GM12878 (cell line): Measurements from ENCODE around the gene HDGF. TPM values are rescaled to one million over a fixed set of nuclear protein-coding genes. Genes with fewer than 3 reads are reported as not detected.
A peak's percentile ranks its signal among the peaks of the same experiment; 100 is the strongest.

Experiments used
- ASH2L ChIP-seq: fragments of 300-600, 200-600 bp; sonication (generic); IDR thresholded peaks from 2 replicates; pipeline ENCODE4 v1.6.1; 2017; ENCODE audit warnings: low read depth, mild to moderate bottlenecking, borderline replicate concordance
- BHLHE40 ChIP-seq, 2 experiments: fragments of 450-650 bp in 1 of 2; IDR thresholded peaks; 2 replicates each; pipeline ENCODE4 v1.6.1; 2011 to 2017; ENCODE audit warnings: low read depth in 2 of 2, borderline replicate concordance in 1 of 2, improper control_type of control experiment in 1 of 2, low read length in 1 of 2, mild to moderate bottlenecking in 1 of 2
- CBX3 ChIP-seq: fragments of 200-600 bp; sonication (generic); IDR thresholded peaks from 2 replicates; pipeline ENCODE4 v1.6.1; 2016; ENCODE audit warnings: low read depth, borderline replicate concordance
- DPF2 ChIP-seq: fragments of 450-650 bp; IDR thresholded peaks from 2 replicates; pipeline ENCODE4 v1.6.1; 2017; ENCODE audit warnings: mild to moderate bottlenecking
- ESRRA ChIP-seq: IDR thresholded peaks from 2 replicates; pipeline ENCODE4 v1.6.1; 2012; ENCODE audit warnings: mild to moderate bottlenecking, low read length, improper control_type of control experiment
- FOXM1 ChIP-seq: IDR thresholded peaks from 2 replicates; pipeline ENCODE4 v1.6.1; 2012; ENCODE audit warnings: low read depth, mild to moderate bottlenecking, inconsistent platforms, low read length, moderate library complexity
- GABPA ChIP-seq: IDR thresholded peaks from 2 replicates; pipeline ENCODE4 v1.6.1; 2014; ENCODE audit warnings: antibody characterized with exemption, low read depth, mild to moderate bottlenecking, inconsistent platforms
- KLF5 ChIP-seq: fragments of 450-650 bp; IDR thresholded peaks from 2 replicates; pipeline ENCODE4 v1.6.1; 2014; ENCODE audit warnings: mild to moderate bottlenecking; ENCODE audit not compliant: partially characterized antibody
- MTA2 ChIP-seq: fragments of 450-650 bp; IDR thresholded peaks from 2 replicates; pipeline ENCODE4 v1.6.1; 2016; ENCODE audit warnings: low read depth, mild to moderate bottlenecking, moderate library complexity
- NRF1 ChIP-seq: conservative IDR thresholded peaks from 2 replicates; pipeline ENCODE4 v1.6.1; 2011; ENCODE audit warnings: mild to moderate bottlenecking, low read depth, low read length, improper control_type of control experiment
- SMC3 ChIP-seq: IDR thresholded peaks from 2 replicates; pipeline ENCODE4 v1.6.1; 2011; ENCODE audit warnings: low read length, improper control_type of control experiment, borderline replicate concordance
- SPI1 ChIP-seq: IDR thresholded peaks from 2 replicates; pipeline ENCODE4 v1.6.1; 2011; ENCODE audit warnings: low read depth, mild to moderate bottlenecking, low read length, moderate library complexity, borderline replicate concordance; ENCODE audit not compliant: insufficient read depth
- TAF1 ChIP-seq: IDR thresholded peaks from 2 replicates; pipeline ENCODE4 v1.6.1; 2011; ENCODE audit warnings: mild to moderate bottlenecking, low read depth, low read length, borderline replicate concordance
- TCF12 ChIP-seq: IDR thresholded peaks from 2 replicates; pipeline ENCODE4 v1.6.1; 2011; ENCODE audit warnings: low read depth, mild to moderate bottlenecking, low read length
- ZBED1 ChIP-seq: IDR thresholded peaks from 2 replicates; pipeline ENCODE4 v1.6.1; 2016; ENCODE audit warnings: borderline replicate concordance
- ZNF24 ChIP-seq: fragments of 450-650 bp; IDR thresholded peaks from 2 replicates; pipeline ENCODE4 v1.6.1; 2017; ENCODE audit warnings: antibody characterized with exemption, mild to moderate bottlenecking
- ZNF274 ChIP-seq: IDR thresholded peaks from one replicate; pipeline ENCODE4 v1.8.0; 2011; ENCODE audit not compliant: insufficient read length, insufficient read depth
- polyA plus RNA-seq, 11 experiments: library from polyadenylated mRNA; depleted of rRNA in 4 of 11; unstranded in 6 of 11; stranded (reverse) in 5 of 11; fragments of >200 nt; fragmentation: Nextera tagmentation in 4 of 11; fragmentation: Illumina TruSeq in 1 of 11; extraction: Ambion mirVana in 4 of 11; extraction: Trizol in 1 of 11; gene quantifications; 1 replicate in 1 of 11; 2 replicates in 10 of 11; pipeline versions ENCODE4 v1.2.1 to v1.2.3, GENCODE V29; 2011 to 2016; ENCODE audit warnings: inconsistent platforms in 2 of 11, missing spikeins in 2 of 11, low read depth in 1 of 11
- total RNA-seq, 4 experiments: library from RNA; depleted of rRNA in 3 of 4; stranded (reverse); fragments of >200 nt in 3 of 4; fragmentation: Illumina TruSeq in 1 of 4; extraction: Trizol in 1 of 4; gene quantifications; 2 replicates each; pipeline versions ENCODE4 v1.2.1 to v1.2.3, GENCODE V29; 2013 to 2021
- TF ChIP-seq, protein P1 (sequence below): IDR thresholded peaks from 2 replicates; pipeline ENCODE4 v1.6.1; 2012; ENCODE audit warnings: improper control_type of control experiment, low read depth, low read length; ENCODE audit not compliant: insufficient replicate concordance
- TF ChIP-seq, protein P2 (sequence below): fragments of 450-650 bp; IDR thresholded peaks from 2 replicates; pipeline ENCODE4 v1.6.1; 2017; ENCODE audit warnings: low read depth, mild to moderate bottlenecking, moderate library complexity
- TF ChIP-seq, protein P3 (sequence below): fragments of 450-650 bp; formaldehyde crosslinking; IDR thresholded peaks from 2 replicates; pipeline ENCODE4 v1.5.0; 2022; ENCODE audit warnings: mild to moderate bottlenecking, missing genetic modification characterization

The HDGF gene
- total and polyA plus RNA-seq, 10 of the 15 experiments (the other 5 are each of a cell fraction or from before 2014, with no cell fraction given), result 28.3 to 372 (median 209) TPM

DNA sequence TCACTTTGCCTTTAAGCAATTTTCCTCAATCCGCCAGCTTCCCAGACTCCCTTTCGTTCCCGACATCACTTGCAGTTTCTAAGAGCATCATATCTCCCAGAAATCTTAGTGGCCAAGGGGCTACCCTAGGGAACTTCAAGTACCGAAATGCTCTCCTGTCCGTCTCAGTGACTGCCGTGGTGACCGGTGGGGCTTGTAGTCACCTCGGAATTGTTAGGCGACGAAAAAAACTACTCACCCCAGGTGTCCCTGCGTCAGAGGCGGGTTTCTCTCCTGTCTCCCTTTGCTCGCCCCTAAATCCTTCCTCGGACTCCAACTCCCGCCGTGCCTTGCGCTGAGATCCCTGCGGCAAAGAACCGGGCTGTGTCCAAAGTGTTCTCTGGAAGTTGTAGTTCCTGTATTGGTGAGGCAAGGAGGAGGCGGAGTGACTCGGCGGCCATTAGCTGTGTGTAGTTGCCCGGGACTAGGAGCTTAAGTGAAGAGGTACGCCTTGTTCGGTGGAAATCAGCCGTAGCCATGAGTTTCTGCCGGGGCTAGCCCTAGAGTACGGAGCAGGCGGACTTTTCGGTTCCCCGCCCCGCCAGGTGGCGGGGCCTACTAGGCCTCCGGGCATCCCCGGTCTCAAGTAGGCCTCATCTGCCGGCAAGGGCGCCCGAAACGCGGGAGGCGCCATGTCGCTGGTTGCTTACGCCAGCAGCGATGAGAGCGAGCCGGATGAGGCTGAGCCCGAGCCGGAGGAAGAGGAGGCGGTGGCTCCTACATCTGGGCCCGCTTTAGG lies 15.8 kb upstream of the HDGF start, which contains the start of gene PRCC (continued):
- TF ChIP-seq BHLHE40 (IDR thresholded peaks at IDR 0.05; ENCODE audit: borderline replicate concordance in 1 of 2, low read depth in 2 of 2, low read length in 1 of 2), result peak in 1 of 2 experiments; percentile 7; a peak in 1 of 4 replicates
- TF ChIP-seq ZNF24, result peak; percentile 69; the same call in 1 of the 2 replicates
- TF ChIP-seq CBX3, result no peak
- no peak for TF ChIP-seq MTA2
- TF ChIP-seq, protein P1, sequence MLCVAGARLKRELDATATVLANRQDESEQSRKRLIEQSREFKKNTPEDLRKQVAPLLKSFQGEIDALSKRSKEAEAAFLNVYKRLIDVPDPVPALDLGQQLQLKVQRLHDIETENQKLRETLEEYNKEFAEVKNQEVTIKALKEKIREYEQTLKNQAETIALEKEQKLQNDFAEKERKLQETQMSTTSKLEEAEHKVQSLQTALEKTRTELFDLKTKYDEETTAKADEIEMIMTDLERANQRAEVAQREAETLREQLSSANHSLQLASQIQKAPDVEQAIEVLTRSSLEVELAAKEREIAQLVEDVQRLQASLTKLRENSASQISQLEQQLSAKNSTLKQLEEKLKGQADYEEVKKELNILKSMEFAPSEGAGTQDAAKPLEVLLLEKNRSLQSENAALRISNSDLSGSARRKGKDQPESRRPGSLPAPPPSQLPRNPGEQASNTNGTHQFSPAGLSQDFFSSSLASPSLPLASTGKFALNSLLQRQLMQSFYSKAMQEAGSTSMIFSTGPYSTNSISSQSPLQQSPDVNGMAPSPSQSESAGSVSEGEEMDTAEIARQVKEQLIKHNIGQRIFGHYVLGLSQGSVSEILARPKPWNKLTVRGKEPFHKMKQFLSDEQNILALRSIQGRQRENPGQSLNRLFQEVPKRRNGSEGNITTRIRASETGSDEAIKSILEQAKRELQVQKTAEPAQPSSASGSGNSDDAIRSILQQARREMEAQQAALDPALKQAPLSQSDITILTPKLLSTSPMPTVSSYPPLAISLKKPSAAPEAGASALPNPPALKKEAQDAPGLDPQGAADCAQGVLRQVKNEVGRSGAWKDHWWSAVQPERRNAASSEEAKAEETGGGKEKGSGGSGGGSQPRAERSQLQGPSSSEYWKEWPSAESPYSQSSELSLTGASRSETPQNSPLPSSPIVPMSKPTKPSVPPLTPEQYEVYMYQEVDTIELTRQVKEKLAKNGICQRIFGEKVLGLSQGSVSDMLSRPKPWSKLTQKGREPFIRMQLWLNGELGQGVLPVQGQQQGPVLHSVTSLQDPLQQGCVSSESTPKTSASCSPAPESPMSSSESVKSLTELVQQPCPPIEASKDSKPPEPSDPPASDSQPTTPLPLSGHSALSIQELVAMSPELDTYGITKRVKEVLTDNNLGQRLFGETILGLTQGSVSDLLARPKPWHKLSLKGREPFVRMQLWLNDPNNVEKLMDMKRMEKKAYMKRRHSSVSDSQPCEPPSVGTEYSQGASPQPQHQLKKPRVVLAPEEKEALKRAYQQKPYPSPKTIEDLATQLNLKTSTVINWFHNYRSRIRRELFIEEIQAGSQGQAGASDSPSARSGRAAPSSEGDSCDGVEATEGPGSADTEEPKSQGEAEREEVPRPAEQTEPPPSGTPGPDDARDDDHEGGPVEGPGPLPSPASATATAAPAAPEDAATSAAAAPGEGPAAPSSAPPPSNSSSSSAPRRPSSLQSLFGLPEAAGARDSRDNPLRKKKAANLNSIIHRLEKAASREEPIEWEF, result peak; percentile 43
- no peak for TF ChIP-seq ZBED1
- TF ChIP-seq SMC3, result peak; percentile 28; the same call in 1 of the 2 replicates
- TF ChIP-seq NRF1, result no peak
- TF ChIP-seq, protein P2, sequence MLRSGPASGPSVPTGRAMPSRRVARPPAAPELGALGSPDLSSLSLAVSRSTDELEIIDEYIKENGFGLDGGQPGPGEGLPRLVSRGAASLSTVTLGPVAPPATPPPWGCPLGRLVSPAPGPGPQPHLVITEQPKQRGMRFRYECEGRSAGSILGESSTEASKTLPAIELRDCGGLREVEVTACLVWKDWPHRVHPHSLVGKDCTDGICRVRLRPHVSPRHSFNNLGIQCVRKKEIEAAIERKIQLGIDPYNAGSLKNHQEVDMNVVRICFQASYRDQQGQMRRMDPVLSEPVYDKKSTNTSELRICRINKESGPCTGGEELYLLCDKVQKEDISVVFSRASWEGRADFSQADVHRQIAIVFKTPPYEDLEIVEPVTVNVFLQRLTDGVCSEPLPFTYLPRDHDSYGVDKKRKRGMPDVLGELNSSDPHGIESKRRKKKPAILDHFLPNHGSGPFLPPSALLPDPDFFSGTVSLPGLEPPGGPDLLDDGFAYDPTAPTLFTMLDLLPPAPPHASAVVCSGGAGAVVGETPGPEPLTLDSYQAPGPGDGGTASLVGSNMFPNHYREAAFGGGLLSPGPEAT, result peak; percentile 94
- 0 out of 2 replicates have a peak, but pooled peaks have one; percentile 42 for TF ChIP-seq FOXM1
- 0 out of 2 replicates have a peak, but pooled peaks have one; percentile 86 for TF ChIP-seq ASH2L
- no peak for TF ChIP-seq SPI1
- no peak for TF ChIP-seq KLF5
- peak; percentile 89 for TF ChIP-seq GABPA
- no peak for TF ChIP-seq DPF2
- no peak for TF ChIP-seq ZNF274
- TF ChIP-seq, protein P3, sequence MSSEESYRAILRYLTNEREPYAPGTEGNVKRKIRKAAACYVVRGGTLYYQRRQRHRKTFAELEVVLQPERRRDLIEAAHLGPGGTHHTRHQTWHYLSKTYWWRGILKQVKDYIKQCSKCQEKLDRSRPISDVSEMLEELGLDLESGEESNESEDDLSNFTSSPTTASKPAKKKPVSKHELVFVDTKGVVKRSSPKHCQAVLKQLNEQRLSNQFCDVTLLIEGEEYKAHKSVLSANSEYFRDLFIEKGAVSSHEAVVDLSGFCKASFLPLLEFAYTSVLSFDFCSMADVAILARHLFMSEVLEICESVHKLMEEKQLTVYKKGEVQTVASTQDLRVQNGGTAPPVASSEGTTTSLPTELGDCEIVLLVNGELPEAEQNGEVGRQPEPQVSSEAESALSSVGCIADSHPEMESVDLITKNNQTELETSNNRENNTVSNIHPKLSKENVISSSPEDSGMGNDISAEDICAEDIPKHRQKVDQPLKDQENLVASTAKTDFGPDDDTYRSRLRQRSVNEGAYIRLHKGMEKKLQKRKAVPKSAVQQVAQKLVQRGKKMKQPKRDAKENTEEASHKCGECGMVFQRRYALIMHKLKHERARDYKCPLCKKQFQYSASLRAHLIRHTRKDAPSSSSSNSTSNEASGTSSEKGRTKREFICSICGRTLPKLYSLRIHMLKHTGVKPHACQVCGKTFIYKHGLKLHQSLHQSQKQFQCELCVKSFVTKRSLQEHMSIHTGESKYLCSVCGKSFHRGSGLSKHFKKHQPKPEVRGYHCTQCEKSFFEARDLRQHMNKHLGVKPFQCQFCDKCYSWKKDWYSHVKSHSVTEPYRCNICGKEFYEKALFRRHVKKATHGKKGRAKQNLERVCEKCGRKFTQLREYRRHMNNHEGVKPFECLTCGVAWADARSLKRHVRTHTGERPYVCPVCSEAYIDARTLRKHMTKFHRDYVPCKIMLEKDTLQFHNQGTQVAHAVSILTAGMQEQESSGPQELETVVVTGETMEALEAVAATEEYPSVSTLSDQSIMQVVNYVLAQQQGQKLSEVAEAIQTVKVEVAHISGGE, result no peak
- peak; percentile 71; the same call in 1 of the 2 replicates for TF ChIP-seq TAF1
- TF ChIP-seq ESRRA, result peak; percentile 71
- no peak for TF ChIP-seq TCF12
